Adipose tissue (tissue), 3 donors: ENCODE data around the gene OR2Z1. TPM values are rescaled to one million over a fixed set of nuclear protein-coding genes. Genes with fewer than 3 reads are reported as not detected.

Experiments
- polyA plus RNA-seq, 3 donors: library from polyadenylated mRNA; stranded (reverse); fragments of 200-250 nt; gene quantifications; one replicate each; pipeline ENCODE4 v1.2.3, GENCODE V29; 2013
- donor health status: healthy with polysubstance abuse.
- donor health status: Bipolar disorder and iron deficiency.
- donor health status: healthy.

The OR2Z1 gene
- polyA plus RNA-seq, 3 donors: not detected

Other genes starting within 250 kb of the OR2Z1 start
- gene PRAM1, start 219.0 kb upstream of the OR2Z1 start, polyA plus RNA-seq: 1 to 10 TPM in 2 of 3 donors, under 1 TPM in 1; 0.32 to 3.4 (median 1.0) TPM
- 10 to 100 TPM in 2 of 3 donors, 1 to 10 TPM in 1; 9.2 to 27.3 (median 13.9) TPM for gene ZNF414, start 207.5 kb upstream of the OR2Z1 start, polyA plus RNA-seq
- gene MYO1F, start 144.2 kb upstream of the OR2Z1 start, polyA plus RNA-seq: 10 to 100 TPM in 2 of 3 donors, 1 to 10 TPM in 1; 2.0 to 21.3 (median 18.9) TPM
- gene ADAMTS10, start 110.9 kb upstream of the OR2Z1 start, polyA plus RNA-seq: 10 to 100 TPM; 11.0 to 29.6 (median 21.5) TPM
- not detected for gene NFILZ, start 91.0 kb upstream of the OR2Z1 start, polyA plus RNA-seq
- not detected for gene ACTL9, start 22.8 kb upstream of the OR2Z1 start, polyA plus RNA-seq
- gene ZNF558, start 110.7 kb downstream of the OR2Z1 start, polyA plus RNA-seq: 10 to 100 TPM in 2 of 3 donors, 1 to 10 TPM in 1; 8.7 to 13.4 (median 11.8) TPM
- gene MBD3L1, start 110.7 kb downstream of the OR2Z1 start, polyA plus RNA-seq: under 1 TPM in 2 of 3 donors, not detected in 1; 0.17 to 0.67 TPM